HepG2 (cell line): ENCODE data around the gene TDRD1. TPM values are rescaled to one million over a fixed set of nuclear protein-coding genes. Genes with fewer than 3 reads are reported as not detected.
A peak's percentile ranks its signal among the peaks of the same experiment; 100 is the strongest.

Experiments
- BORCS8-MEF2B ChIP-seq: sonication (generic); formaldehyde crosslinking; IDR thresholded peaks from 2 replicates; pipeline ENCODE4 v1.8.0; 2022; ENCODE audit warnings: mild to moderate bottlenecking, missing genetic modification reagents
- CHD2 ChIP-seq: IDR thresholded peaks from 2 replicates; pipeline ENCODE4 v1.6.1; 2011; ENCODE audit warnings: low read depth, low read length, improper control_type of control experiment
- ELF1 ChIP-seq: sonication (generic); formaldehyde crosslinking; IDR thresholded peaks from 2 replicates; pipeline ENCODE4 v1.4.0; 2020; ENCODE audit warnings: missing genetic modification reagents
- FOXK1 ChIP-seq: sonication (generic); formaldehyde crosslinking; IDR thresholded peaks from 2 replicates; pipeline ENCODE4 v1.4.0; 2020; ENCODE audit warnings: low read depth, missing genetic modification reagents, borderline replicate concordance
- GMEB2 ChIP-seq: IDR thresholded peaks from 2 replicates; pipeline ENCODE4 v1.6.1; 2016; ENCODE audit warnings: missing biosample characterization, missing genetic modification reagents, low read depth
- HOXA7 ChIP-seq: sonication (generic); formaldehyde crosslinking; IDR thresholded peaks from 2 replicates; pipeline ENCODE4 v1.8.1; 2022; ENCODE audit warnings: mild to moderate bottlenecking, missing genetic modification reagents, moderate library complexity
- KDM1A ChIP-seq: IDR thresholded peaks from 2 replicates; pipeline ENCODE4 v1.6.1; 2016; ENCODE audit warnings: missing compliant biosample characterization
- KDM5B ChIP-seq: sonication (generic); formaldehyde crosslinking; IDR thresholded peaks from 2 replicates; pipeline ENCODE4 v1.4.0; 2020; ENCODE audit warnings: missing genetic modification reagents, mild to moderate bottlenecking, borderline replicate concordance
- NKX3-1 ChIP-seq: sonication (generic); formaldehyde crosslinking; IDR thresholded peaks from 2 replicates; pipeline ENCODE4 v1.5.0; 2020; ENCODE audit warnings: missing genetic modification reagents
- PAWR ChIP-seq: sonication (generic); formaldehyde crosslinking; IDR thresholded peaks from 2 replicates; pipeline ENCODE4 v1.4.0; 2020; ENCODE audit warnings: missing genetic modification reagents, mild to moderate bottlenecking, borderline replicate concordance
- RFX5 ChIP-seq: IDR thresholded peaks from 2 replicates; pipeline ENCODE4 v1.6.1; 2011; ENCODE audit warnings: low read depth, low read length, improper control_type of control experiment
- SMAD1 ChIP-seq: sonication (generic); formaldehyde crosslinking; IDR thresholded peaks from 2 replicates; pipeline ENCODE4 v1.4.0; 2020; ENCODE audit warnings: missing genetic modification reagents, low read depth, mild to moderate bottlenecking, borderline replicate concordance
- SMAD3 ChIP-seq: sonication (generic); formaldehyde crosslinking; IDR thresholded peaks from 2 replicates; pipeline ENCODE4 v1.4.0; 2020; ENCODE audit warnings: missing genetic modification reagents
- SUZ12 ChIP-seq: fragments of 150-350 bp; IDR thresholded peaks from 2 replicates; pipeline ENCODE4 v1.6.1; 2014; ENCODE audit warnings: low read depth, low read length
- TCF7L2 ChIP-seq: IDR thresholded peaks from 2 replicates; pipeline ENCODE4 v1.6.1; 2011; ENCODE audit warnings: mild to moderate bottlenecking, low read depth, low read length, moderate library complexity
- TGIF2 ChIP-seq: IDR thresholded peaks from 2 replicates; pipeline ENCODE4 v1.6.1; 2016; ENCODE audit warnings: control low read depth, missing compliant biosample characterization
- TMF1 ChIP-seq: sonication (generic); formaldehyde crosslinking; IDR thresholded peaks from 2 replicates; pipeline ENCODE4 v1.8.1; 2022; ENCODE audit warnings: low read depth, missing genetic modification reagents
- ZBTB7B ChIP-seq: sonication (generic); formaldehyde crosslinking; IDR thresholded peaks from 2 replicates; pipeline ENCODE4 v1.4.0; 2020; ENCODE audit warnings: missing genetic modification reagents
- ZHX2 ChIP-seq, 2 experiments: sonication (generic) in 1 of 2; formaldehyde crosslinking in 1 of 2; IDR thresholded peaks; 2 replicates each; pipeline versions ENCODE4 v1.6.1 to v1.9.0; 2014 to 2022; ENCODE audit warnings: antibody characterized with exemption in 1 of 2, borderline replicate concordance in 1 of 2, inconsistent platforms in 1 of 2, low read depth in 1 of 2, missing genetic modification reagents in 1 of 2
- ZNF343 ChIP-seq: sonication (generic); formaldehyde crosslinking; IDR thresholded peaks from 2 replicates; pipeline ENCODE4 v1.4.0; 2020; ENCODE audit warnings: mild to moderate bottlenecking, missing genetic modification reagents
- ZNF446 ChIP-seq: sonication (generic); formaldehyde crosslinking; IDR thresholded peaks from 2 replicates; pipeline ENCODE4 v1.5.0; 2020; ENCODE audit warnings: mild to moderate bottlenecking, missing genetic modification reagents
- ZNF549 ChIP-seq: sonication (generic); formaldehyde crosslinking; IDR thresholded peaks from 2 replicates; pipeline ENCODE4 v1.5.0; 2020; ENCODE audit warnings: missing genetic modification reagents
- ZNF674 ChIP-seq: sonication (generic); formaldehyde crosslinking; IDR thresholded peaks from 2 replicates; pipeline ENCODE4 v1.5.0; 2020; ENCODE audit warnings: low read depth, mild to moderate bottlenecking, missing genetic modification reagents
- ZNF768 ChIP-seq: sonication (generic); formaldehyde crosslinking; IDR thresholded peaks from 2 replicates; pipeline ENCODE4 v1.4.0; 2020; ENCODE audit warnings: missing genetic modification reagents
- ZNF879 ChIP-seq: sonication (generic); formaldehyde crosslinking; IDR thresholded peaks from 2 replicates; pipeline ENCODE4 v1.8.1; 2023; ENCODE audit warnings: missing genetic modification reagents
- polyA plus RNA-seq, 8 experiments: library from polyadenylated mRNA; depleted of rRNA in 3 of 8; stranded (reverse) in 7 of 8; unstranded in 1 of 8; fragments of >200 nt; fragmentation: Illumina TruSeq in 4 of 8; extraction: Trizol in 4 of 8; gene quantifications; 2 replicates each; pipeline versions ENCODE4 v1.2.1 to v1.2.3, GENCODE V29; 2011 to 2016; ENCODE audit warnings: low read depth in 4 of 8, missing spikeins in 1 of 8, mixed read lengths in 1 of 8; ENCODE audit not compliant: insufficient read depth in 1 of 8
- total RNA-seq, 5 experiments: library from RNA; depleted of rRNA; stranded (reverse); fragments of >200 nt; fragmentation: Illumina TruSeq; extraction: Trizol; gene quantifications; 2 replicates each; pipeline ENCODE4 v1.2.3, GENCODE V29; 2016; ENCODE audit warnings: low read depth in 1 of 5

The TDRD1 gene
- total and polyA plus RNA-seq, 2 of the 13 experiments (the other 11 are each of a cell fraction or from before 2014, with no cell fraction given) = not detected

GRCh38 chr10:114173921-114174694 is 5.0 kb upstream of the TDRD1 start, which contains the start of gene CCDC186 (continued):
- TF ChIP-seq NKX3-1 (CRISPR knock-in tag) (0 out of 2 replicates have a peak, but pooled peaks have one; percentile 26), ZNF343 (CRISPR knock-in tag) (no peak), KDM5B (CRISPR knock-in tag) (no peak; the same call in 1 of the 2 replicates), TCF7L2 (no peak), ELF1 (CRISPR knock-in tag) (no peak), ZNF674 (peak; percentile 77; the same call in 1 of the 2 replicates), CHD2 (no peak), TGIF2 (no peak), TMF1 (no peak), BORCS8-MEF2B (CRISPR knock-in tag) (peak; percentile 74; the same call in 1 of the 2 replicates), PAWR (CRISPR knock-in tag) (no peak), ZBTB7B (CRISPR knock-in tag) (no peak; the same call in none of the 2 replicates), HOXA7 (CRISPR knock-in tag) (no peak), SMAD3 (CRISPR knock-in tag) (0 out of 2 replicates have a peak, but pooled peaks have one; percentile 47), ZNF446 (CRISPR knock-in tag) (0 out of 2 replicates have a peak, but pooled peaks have one; percentile 38), FOXK1 (0 out of 2 replicates have a peak, but pooled peaks have one; percentile 48), RFX5 (peak; percentile 91), ZNF549 (CRISPR knock-in tag) (no peak), GMEB2 (no peak), ZNF879 (CRISPR knock-in tag) (no peak), ZNF768 (CRISPR knock-in tag) (0 out of 2 replicates have a peak, but pooled peaks have one; percentile 32), SUZ12 (no peak), SMAD1 (CRISPR knock-in tag) (no peak), KDM1A (CRISPR knock-in tag) (no peak), ZHX2 (IDR thresholded peaks at IDR 0.05; ENCODE audit: low read depth) (peak; percentile 96), ZHX2 (CRISPR knock-in tag; IDR thresholded peaks at IDR 0.05; ENCODE audit: borderline replicate concordance) (no peak)
